HK-2 (cell line): Measurements from ENCODE around the gene SH3TC2.
A peak's percentile ranks its signal among the peaks of the same experiment; 100 is the strongest.

ENCODE experiments used
- DNase-seq: peaks from one replicate; pipeline ENCODE4 v3.0.0-alpha.2; 2018; ENCODE audit not compliant: unreplicated experiment

Gene SH3TC2

DNA sequence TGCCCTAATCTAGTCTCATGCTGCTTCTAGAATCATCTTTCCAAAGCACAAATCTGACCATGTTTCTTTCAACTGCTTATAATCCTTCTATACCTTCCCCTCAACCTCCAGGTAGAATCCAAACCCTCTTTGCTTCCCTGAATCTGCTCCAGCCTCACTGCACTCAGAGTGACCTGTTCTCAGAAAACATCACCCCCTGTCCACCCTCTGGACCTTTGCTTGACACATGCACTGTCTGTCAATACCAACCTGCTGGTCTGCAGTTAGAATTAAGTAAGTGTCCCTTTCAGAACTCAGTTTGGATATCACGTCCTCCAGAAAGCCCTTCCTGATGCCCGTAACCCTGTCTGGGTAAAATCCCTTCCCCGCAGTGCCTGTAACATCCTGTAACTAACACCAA, 63.1 kb downstream of the SH3TC2 start:
- DNase-seq, result no peak

DNA sequence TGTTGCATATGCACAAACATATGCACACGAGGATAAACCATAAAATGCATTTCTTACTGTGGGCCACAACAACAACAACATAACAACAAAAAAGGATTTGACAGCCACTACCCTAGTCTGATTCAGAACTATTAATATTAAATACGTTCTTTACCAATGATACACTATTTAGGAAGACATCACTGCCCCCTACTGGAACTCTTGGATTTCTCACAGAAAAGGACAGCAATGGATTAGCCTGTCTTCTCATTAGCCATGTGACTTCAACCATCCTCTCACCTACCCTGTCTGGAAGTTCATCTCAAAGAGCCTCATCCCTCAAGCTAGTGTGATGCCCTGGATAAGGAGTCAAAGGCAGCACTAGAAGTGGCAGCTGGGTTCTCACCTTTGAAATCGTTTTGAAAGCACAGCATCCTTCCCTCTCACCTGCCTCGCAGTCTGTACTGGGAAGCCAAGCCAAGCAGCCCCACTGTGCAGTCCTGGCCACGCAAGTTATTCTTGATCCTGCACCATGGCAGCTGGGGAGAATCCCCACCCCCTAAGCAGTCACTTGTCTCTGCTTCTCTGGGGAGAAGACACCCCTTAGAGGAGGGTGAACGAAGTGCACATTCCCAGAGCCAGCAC, 64.6 kb downstream of the SH3TC2 start:
- DNase-seq, result no peak

DNA sequence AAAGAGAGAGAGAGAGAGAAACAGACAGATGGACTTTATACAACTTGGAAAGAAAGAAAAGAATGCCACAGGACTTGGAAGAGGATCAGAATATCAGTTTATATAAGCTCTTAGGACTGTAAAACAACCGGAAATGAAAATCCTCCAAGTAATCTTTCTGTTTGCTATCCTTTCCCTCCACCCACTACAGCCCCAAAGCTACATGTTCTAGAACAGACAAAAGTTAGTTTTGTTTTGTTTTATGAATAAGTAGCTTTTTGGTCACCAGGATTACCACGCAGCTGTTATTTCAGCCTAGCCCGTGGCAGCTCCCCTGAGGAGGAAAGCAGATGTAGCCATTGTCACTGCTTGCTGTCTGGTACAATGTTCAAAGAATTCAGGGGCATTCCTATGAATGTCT, 66.6 kb downstream of the SH3TC2 start:
- no peak for DNase-seq

DNA sequence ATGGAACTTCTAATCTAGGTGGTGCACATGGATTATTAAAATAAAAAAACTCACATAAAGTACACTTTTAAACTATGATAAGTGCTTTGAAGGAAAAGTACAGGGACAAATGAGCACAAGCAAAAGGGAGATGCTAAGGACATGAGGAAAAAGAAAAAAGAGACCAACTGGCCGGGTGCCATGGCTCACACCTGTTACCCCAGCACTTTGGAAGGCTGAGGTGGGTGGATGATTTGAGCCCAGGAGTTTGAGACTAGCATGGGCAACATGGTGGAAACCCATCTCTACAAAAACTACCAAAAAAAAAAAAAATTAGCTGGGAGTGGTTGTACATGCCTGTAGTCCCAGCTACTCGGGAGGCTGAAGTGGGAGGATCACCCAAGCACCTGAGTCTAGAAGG, 67.1 kb downstream of the SH3TC2 start:
- DNase-seq, result no peak

DNA sequence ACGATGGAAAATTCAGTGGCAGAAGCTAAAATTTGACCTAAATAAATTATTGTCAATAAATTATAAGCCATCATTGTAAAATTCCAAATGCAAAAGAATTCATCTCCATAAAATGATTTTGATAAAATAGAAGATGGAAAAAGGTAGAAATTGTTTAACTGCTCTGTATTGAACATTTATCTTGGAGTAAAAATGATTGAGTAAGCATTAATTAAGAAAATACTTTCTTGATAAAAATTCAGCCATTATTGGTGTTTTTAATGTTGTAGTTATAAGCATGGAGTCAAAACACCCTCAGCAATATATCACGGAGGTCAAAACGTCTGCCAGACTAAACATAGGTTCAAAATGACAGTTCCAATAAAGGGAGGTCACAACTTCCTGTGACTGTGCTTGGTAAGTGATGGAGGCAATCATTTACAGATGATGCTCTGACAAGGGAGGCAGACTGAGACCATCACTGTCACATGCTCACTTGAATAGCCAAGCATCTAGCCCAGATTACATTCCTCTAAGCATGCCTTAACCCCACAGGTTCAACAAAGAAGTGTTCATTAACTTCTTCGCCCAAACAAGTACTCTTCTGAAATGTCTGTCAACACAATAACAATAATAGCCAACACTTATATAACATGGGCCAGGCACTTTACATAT, 69.5 kb downstream of the SH3TC2 start:
- DNase-seq, result no peak

DNA sequence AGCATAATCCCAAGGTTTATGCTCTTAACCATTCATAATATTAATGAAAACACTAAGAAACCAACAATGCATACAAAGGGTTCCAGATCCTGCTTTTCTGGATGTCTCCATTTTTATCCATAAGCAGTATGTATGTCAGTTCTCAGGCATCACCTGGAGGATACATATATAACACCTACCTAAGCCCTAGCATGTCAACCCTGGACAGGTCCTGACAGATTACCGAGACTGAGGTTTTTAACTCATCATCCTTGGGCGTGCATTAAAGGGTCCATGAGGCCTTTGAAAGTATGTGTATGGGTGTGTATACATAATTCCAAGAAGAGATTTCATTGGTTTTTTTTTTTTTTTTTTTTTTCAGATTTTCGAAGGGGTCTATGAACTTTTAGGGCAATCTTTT, 70.6 kb downstream of the SH3TC2 start:
- DNase-seq, result no peak

DNA sequence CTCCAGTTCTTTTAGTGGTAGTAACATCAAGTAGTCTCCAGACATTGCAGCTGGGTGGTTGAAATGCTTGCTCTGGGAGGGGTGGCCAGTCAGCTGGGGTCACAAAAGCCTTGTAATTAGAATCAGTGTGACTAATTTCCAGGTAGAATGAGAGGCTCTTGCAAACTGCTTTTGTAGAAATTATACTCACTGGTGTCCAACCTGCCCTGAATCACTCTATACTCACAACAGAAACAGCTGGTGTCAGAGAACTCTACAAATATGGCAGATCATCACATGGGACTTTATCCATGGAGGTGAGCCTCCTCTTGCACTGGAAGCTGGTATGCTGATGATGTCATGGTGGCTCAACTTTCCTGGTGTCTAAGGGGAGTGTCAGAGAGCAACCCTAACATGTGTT, 71.3 kb downstream of the SH3TC2 start:
- DNase-seq, result no peak

DNA sequence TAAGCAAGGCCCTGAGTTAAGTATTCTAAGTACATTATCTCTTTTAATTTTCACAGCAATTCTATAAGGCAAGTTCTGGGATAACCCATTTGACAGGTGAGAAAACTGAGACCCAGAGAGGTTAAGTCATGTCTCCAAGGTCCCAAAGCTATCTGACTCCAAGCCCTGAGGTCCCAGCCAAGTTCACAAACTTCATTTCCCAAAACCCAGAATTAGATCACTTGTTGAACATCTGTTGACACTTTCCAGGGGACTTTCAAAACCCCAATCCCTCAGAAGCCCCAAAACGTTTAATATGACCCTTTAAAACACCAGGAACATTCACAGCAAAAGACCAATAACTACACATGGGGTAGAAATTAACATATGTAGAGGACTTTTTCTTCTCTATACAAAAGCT, 72.0 kb downstream of the SH3TC2 start:
- no peak for DNase-seq

DNA sequence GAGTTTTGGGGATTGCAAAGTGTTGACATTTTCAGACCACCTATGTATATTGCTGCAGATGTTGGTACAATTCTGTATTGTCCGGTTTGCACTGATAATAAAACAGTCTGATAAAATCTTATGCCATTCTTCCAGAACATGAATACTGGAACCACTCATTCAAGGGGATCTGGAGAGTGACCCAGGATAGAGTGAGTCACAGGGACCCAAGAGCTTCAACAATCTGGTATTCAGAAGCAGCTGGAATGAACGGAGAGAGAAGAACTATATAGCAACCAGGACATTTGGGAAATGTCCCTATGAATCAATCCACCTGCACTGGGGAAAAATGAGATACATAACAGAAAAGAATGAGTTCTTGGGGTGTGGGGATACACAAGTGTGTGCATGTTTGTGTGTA, 73.3 kb downstream of the SH3TC2 start:
- no peak for DNase-seq

DNA sequence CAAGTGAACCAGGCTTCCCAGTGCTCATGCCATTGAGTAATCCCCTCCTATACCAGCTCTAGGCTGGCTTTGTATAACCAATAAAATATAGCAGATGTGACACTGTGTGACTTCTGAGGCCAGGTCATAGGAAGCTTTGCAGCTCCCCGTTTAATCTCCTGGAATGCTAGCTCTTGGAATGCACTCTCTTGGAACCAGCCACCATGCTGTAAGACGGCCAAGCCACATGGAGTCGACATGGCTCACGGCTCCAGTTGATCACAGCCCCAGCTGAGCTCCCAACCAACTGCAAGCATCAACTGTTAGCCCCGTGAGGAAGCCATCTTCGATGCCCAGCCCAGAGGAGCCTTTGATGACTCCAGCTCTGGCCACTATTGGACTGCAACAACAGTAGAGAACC, 74.5 kb downstream of the SH3TC2 start:
- DNase-seq, result no peak

DNA sequence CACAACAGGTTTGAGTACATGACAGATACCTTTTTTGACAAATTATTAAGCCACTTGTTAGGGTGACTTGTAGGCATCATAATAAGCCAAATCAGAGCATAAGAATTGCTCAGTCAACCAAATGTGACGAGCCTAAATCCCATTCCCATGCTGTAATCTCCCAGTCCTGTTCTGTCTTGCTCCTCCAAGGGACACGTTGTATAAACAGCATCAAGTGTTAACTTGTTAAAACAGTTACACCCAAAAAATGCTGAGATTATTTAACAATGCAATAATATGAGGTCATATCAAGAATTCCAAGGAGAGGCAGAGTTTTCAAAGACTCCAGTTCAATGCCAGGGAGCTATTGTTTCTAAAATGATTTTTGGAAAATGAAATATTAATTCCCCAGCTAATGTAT, 76.2 kb downstream of the SH3TC2 start:
- DNase-seq, result no peak

DNA sequence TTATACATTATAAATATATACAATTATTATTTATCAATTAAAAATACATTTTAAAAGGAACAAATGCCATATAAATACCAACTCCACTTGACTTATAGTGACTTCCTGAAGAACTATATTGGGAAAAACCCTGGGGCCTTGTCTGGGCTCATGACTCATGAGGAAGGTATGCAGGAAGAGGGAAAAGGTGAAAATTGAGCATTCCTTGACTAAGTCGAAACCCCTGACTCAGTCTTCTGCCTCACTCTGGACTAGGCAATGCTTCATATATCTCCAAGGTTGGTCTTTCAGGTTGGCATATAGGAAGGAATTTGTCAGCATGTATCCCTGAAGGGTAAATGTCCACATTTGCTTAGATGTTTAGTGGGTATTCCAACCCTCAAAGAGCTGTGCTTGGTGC, 78.5 kb downstream of the SH3TC2 start:
- no peak for DNase-seq

DNA sequence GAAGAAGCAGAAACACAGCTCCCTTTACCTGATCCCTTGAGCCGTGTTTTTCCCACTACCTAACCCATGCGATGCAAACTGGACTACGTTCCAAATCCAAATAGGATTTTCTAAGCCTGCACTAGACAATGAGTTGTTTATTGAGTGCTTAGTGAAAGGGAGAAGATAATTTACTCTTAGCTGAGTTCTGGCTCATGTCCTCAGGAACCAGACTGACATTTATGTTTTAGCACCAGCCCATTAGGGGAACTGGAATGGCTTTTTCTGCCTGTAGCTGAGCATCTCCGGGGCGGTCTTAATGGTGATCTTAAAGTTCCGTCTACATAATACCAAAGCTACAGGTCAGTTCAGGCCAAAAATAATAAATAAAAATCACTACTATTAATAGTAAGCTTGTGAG, 81.5 kb downstream of the SH3TC2 start:
- no peak for DNase-seq

DNA sequence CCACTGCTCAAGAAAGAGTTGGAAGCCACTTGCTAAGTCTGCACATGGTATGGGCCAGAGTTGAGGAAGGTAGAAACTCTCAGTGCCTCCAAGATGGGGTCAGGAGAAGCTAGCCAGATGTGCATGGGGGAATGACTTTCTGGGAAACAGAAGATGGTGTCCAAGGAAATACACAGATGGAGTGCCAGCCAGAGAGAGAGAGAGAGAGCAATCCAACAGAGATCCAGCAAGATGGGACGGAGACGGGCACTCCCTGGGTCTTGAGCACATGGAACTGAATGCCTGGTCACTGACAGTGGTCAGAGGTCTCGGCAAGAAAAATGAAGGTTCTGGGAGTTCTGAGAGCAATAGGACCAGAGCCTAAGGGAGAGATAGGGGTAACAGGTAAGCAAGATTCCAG, 82.1 kb downstream of the SH3TC2 start:
- DNase-seq, result no peak

DNA sequence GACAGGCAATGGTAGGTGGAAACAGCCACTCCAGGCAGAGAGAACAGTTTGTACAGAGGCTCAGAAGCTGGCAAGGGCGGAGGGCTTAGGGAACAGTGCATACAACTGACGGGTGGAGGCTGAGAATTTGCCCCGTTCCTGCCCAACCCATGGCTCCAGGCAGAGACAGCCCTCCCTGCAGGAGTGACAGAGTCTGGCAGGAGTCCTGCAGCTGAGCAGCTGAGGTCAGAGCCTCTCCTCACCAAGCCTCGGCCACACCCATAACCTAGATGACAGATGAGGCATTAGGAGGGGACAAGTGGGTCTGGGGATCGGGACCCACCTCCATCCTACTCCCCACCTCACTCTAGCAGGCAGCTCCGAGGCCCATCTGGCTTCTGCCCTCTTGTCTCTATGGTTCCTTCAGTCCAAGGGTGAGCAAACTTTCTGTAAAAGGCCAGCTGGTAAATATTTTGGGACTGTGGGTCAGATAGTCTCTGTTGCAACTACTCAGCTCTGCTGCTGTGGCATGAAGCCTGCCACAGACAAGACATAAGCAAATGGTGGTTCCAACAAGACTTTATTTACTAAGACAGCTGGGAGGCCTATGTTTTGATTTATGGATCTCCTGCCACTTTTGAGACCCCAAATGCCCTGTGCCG, 83.7 kb downstream of the SH3TC2 start:
- no peak for DNase-seq

DNA sequence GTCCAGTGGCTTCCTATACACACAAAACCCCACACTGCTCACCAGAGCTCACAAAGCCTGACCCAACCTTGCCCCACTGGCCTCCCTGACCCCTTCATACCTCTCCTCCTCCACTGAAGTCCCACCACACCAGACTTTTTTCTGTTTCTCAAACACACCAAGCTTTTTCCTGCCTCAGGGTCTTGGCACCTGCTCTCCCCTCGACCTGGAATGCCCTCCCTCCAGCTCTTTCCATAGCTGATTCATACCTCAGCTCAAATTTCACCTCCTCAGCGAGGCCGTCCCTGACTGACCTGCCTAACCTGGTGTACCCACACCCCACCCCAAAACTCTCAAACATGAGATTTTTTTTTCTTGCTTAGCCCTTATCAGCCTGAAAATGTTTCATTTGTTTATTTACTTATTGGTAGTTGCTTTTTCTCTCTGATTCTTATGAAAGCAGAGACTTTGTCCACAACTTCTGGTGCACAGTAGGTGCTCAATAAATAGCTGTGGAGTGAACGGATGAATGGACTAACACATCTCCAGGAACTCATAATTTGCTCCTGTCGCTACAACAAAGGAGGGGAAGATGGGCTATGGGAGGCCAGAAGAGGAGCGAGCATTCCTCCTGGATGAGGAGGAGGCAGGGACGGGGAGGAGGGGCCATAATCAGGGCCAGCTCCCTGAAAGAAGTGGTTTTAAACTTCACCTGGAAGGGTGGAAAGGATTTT, 84.3 kb downstream of the SH3TC2 start:
- DNase-seq, result no peak

DNA sequence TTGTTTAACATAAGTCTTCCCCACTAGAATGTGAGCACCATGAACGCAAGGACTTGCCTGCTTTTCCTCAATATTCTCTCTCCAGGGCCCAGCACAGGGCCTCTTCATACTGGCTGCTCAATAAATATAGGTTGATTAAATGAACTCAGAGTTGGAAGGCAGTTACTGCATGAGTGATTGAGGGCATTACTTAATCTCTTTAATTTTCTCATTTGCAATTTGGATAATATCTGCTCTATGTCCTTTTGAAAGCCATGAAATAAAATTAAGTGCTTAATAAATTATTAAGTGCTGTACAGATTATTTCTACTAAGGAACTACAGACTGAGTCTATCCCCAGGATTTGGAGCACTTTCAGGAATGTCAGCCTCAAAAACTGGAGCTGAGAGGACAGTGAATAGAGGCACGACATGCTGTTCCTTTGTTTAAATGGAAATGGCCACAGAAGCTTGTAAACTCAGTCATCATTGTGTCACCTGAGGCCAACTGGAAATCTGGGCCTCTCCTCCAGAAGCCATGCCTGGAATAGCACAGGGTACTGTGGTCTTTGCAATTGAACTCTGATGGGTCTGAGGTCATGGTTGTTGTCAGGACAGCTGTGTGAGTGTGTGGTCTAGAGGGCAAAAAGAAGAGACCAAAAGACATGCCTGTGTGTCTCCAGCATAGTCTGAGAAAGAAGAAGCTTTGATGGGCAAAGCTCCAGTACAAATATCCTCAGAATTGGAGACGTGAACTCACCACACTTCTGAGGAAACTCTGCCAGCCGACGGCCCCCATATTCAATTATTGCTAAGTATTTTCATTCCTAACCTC, 86.1 kb downstream of the SH3TC2 start:
- no peak for DNase-seq

DNA sequence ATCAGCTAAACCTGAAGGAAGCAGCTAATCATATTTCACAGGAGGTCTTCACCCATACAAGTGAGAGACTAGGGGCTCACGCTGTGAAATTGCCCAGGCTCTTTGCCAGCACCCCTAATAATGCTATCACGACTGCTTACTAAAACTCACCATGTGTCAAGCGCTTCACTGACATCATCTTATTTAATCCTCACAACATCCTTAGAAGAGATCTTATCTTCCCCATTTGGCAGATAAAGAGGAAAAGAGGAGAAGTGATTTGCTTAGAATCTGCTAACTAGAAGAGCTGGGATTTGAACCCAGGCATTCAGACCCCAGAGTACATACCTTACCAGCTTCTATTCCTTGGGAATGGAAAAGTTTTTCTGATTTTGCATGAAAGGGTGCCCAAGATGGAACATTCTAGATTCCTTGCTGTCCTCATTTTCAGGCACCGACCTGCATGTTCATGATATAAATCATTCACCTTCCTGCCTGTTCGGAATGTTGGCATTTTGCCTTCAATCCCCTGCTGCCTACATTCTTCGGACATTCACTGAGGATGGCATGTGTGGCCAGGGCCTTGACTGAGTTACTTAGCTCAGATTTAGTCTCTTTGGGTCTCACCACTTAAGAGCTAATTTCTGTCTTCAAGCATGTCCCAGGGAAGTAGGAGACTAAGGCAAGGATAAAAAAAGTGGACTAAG, 88.1 kb downstream of the SH3TC2 start:
- peak; percentile 63 for DNase-seq

DNA sequence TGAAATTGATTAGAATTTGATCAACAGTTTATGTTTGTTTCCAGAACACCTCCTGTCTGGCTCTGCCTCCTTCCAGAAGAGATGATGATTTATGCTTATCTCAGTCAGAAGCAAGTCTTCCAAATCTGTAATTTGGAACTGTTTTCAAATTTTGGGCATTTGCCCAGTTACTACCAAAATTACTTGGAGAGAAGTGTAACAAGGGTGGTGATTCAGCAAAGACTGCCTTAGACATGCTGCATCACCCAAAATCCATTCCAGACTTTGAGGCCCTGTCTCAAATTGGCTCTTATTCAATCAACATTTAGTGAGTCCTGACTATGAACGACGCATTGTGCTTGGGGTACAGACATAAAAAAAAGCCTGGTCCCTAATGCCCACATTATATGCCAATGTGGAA, 89.4 kb downstream of the SH3TC2 start:
- DNase-seq, result no peak

DNA sequence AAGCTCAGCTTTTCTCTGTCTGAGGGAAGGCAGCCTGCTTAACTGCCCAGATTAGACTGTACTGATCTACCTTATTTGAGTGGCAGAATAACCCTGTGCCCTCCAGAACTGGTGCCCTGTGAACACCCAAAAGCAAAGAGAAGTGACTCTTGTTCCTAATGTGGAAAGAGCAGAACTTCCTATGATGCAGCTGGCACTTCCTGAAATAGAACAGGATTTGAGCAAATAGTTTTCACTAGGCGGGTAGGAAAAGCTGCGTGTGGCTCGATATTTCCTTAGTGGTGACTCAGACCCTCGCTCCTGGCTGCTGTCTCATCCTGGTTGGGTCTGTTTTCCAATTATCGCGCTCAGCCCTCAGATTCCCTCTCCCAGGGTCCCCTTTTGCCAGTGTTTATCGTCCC, 89.9 kb downstream of the SH3TC2 start:
- DNase-seq, result peak; percentile 64

DNA sequence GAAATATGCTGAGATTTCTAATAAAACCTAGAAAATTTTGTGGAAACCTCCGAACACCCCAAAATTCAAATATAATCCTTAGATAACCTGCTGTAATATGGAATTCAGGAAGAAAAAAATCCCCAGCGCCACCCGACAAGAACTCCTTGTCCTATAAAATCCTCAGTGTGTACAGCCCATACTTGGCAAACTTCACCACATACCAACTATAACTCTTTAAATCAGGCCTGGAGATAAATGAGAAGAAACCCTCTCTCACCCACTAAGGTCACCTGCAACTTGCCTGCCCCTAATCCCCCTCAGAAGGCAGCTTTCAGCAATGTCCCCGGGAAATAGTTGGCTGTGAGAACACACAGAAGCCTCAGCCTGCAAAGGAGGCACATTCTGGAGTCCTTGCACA, 90.5 kb downstream of the SH3TC2 start:
- DNase-seq, result no peak

DNA sequence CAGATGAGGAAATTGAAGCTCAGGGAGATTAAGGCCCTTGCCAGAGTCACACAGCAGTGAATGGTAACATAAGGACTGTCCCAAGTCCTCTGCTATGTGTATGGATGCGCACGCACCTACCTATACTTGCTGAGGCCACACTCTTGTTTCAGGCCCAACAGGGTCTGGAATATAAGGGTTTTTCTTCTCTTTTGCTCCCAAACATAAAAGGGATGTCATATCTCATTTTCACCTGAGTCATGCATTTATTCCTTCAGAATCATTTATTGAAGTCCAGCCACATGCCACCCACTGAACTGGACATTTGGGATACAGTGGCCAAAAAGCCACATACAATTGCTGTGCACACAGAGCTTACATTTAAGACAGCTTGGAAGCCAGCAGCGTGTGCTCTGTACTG, 92.0 kb downstream of the SH3TC2 start:
- no peak for DNase-seq
